Body of pancreas (tissue), 4 donors: ENCODE results near the gene HACL1.

Experiments used
- POLR2A ChIP-seq, 3 donors: fragments of 450-650 bp; IDR thresholded peaks; one replicate each; pipeline ENCODE4 v1.6.1; 2016; ENCODE audit warnings: antibody characterized with exemption in 3 of 3, mild to moderate bottlenecking in 2 of 3
- TF ChIP-seq, protein P1 (sequence below), 7 experiments: fragments of 450-650 bp in 4 of 7; fragments of 200-600 bp in 3 of 7; sonication (generic) in 3 of 7; IDR thresholded peaks; one replicate each; pipeline ENCODE4 v1.5.1; 2016 to 2019; ENCODE audit warnings: antibody characterized with exemption in 7 of 7

DNA sequence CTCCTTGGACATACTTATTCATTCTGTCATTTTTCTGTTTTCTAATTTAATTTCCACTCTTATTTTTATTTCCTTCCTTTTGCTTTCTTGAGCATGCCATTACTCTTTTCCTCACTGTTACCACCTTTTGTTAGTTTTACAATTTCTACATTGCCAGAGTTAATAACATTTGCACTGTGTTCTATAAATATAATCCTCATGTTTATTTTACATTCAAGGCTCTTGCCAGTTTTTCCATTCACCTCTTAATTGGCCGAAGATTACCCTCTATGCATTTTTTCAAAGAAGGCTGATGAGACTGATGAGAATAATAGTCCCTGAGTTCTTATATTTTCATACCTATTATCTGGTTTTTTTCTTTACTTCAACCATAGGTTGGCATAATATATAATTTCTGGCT is 10.6 kb upstream of the HACL1 start:
- TF ChIP-seq, protein P1, sequence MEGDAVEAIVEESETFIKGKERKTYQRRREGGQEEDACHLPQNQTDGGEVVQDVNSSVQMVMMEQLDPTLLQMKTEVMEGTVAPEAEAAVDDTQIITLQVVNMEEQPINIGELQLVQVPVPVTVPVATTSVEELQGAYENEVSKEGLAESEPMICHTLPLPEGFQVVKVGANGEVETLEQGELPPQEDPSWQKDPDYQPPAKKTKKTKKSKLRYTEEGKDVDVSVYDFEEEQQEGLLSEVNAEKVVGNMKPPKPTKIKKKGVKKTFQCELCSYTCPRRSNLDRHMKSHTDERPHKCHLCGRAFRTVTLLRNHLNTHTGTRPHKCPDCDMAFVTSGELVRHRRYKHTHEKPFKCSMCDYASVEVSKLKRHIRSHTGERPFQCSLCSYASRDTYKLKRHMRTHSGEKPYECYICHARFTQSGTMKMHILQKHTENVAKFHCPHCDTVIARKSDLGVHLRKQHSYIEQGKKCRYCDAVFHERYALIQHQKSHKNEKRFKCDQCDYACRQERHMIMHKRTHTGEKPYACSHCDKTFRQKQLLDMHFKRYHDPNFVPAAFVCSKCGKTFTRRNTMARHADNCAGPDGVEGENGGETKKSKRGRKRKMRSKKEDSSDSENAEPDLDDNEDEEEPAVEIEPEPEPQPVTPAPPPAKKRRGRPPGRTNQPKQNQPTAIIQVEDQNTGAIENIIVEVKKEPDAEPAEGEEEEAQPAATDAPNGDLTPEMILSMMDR (IDR thresholded peaks at IDR 0.05) = no peak
- no peak for TF ChIP-seq POLR2A (IDR thresholded peaks at IDR 0.05)
